C4-2B (cell line): Measurements from ENCODE around the gene USP50.

ENCODE experiments used
- CTCF ChIP-seq: fragments of 450-650 bp; conservative IDR thresholded peaks from 2 replicates; pipeline ENCODE4 v1.5.1; 2017; ENCODE audit warnings: mild to moderate bottlenecking
- ZFX ChIP-seq: fragments of 450-650 bp; IDR thresholded peaks from 2 replicates; pipeline ENCODE4 v1.6.1; 2017

- TF ChIP-seq CTCF: no peak
- no peak for TF ChIP-seq ZFX
Measured at GRCh38 chr15:50506121-50506520, 40.3 kb downstream of the USP50 start.
